Placental pericyte (primary cell): Measurements from ENCODE around the gene KCNQ4. TPM values are rescaled to one million over a fixed set of nuclear protein-coding genes. Genes with fewer than 3 reads are reported as not detected.

Experiments used
- small RNA-seq: library from RNA; depleted of rRNA; stranded (forward); fragments of <200 nt; gene quantifications from one replicate; pipeline ENCODE3, GENCODE V24; 2012; ENCODE audit warnings: low replicate concordance
- total RNA-seq: library from RNA; depleted of rRNA; stranded (reverse); fragments of >200 nt; gene quantifications from 2 replicates; pipeline ENCODE4 v1.2.3, GENCODE V29; 2012

The KCNQ4 gene
- total RNA-seq = under 0.01 TPM in 1 of 2 replicates, not detected in the other

DNA sequence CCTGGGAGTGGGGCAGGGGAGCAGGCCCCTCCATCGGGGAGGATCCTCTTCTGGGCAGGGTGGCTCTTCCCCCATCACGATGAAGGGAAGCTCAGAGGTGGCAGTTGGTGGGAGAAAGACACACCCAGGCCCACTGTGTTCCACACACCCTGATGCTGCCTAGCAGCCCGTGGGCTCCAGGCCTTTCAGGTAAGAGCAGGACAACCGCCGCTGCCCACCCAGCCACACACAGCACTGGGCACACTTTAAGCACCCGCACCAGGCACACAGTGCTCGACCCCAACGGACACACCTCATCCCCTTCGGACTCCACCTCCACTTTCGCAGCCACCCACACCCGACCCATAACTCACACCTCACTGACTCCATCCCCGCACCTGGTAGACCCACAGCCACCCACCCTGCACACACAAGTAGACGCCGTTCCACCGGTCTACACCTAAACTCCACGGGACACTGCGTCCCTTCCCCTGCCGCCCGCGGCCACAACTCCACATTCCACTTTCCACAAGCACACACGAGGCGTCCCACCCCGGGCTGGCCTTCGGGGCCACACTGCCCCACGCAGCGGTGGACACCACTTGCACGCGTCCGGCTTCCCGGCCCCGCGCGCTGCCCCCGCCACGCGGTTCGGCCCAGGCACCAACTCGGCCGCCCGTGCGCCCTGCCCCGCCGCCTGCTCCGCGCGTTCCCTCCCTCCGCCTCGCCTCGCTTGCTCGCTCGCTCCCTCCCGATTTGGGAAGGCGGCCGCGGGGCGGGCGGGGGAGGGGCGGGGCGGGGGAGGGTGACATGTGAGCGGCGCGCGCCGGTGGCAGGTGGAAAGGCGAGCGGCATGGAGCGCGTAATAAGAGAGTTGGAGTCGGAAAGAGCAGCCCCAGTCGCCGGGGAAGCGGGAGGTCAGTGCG lies at the start of gene KCNQ4:
KCNQ4 (plus strand) TSS at position 787 of the 905 bp plus-strand sequence. CDS start 307 bp downstream, outside the sequence.

DNA sequence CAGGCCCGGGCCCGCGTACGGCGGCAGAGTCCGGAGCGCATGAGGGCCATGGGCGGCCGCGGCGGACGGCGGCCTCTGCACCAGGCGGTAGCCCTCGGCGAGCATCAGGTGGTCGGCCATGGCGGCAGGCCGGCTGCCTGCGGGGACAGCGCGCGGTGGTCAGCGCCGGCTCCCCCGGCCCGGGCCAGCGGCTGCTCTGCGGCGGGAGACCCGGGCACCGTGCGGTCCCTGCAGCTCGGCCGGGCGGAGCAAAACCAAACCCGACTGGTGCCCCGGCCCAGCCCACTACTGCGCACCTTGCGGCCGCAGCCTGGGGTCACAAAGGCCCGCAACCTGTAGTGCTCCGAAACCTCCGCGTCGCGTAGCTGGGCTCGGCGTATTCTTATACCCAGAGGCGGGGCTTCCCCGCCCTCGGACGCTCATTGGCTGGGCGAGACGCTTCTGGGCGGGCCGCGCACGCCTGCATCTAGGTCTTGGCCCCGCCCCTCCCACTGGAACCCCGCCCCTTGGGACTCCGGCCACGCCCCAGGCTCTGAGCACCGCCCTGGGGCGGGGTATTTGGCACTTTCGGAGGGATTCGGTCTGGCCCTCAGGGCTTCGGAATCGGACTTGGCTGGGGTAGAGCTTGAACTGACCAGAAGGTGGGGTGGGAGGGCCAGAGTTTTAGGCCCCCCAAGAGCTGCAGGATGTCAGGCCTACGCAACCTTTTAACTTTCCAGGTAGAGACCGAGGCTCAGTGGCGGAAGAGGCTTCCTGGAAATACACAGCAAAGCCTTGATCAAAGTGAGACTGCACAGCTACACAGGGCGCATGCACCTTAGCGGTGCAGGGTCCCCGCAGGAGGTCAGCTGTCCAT lies 78.6 kb downstream of the KCNQ4 start, which contains the start of gene CITED4:
CITED4 (minus strand) TSS at position 356 of the 856 bp plus-strand sequence; CDS start at position 120, 236 bp downstream.

Small RNA genes lying within 50 kb of the gene (small RNA-seq; reads per million reads assigned to genes)
- gene MIR30C1 = 3.1 reads per million, percentile 79 among the genes with 10 or more reads in this experiment
- 1,295 reads per million, percentile 100 among the genes with 10 or more reads in this experiment for gene MIR30E
- not detected for gene RN7SL326P

Other genes starting within 250 kb of the KCNQ4 start
- 0.14 and 0.66 TPM in 2 replicates for gene RIMS3, start 118.1 kb upstream of the KCNQ4 start, total RNA-seq
- gene NFYC, start 92.1 kb upstream of the KCNQ4 start, total RNA-seq = 22.1 and 41.1 TPM in 2 replicates
- 1.8 and 10.2 TPM in 2 replicates for gene CITED4, start 78.6 kb downstream of the KCNQ4 start, total RNA-seq
- gene CTPS1, start 195.9 kb downstream of the KCNQ4 start, total RNA-seq = 38.1 and 67.7 TPM in 2 replicates
- 0.14 and 0.44 TPM in 2 replicates for gene SLFNL1, start 237.9 kb downstream of the KCNQ4 start, total RNA-seq